GM12864 (cell line): ENCODE data around the gene SP140L.
"Not testable (repeated sequence)": the region's sequence is repeated elsewhere in the genome, so short reads cannot be mapped to it uniquely, and the experiment has no call there.

Source experiments
- DNase-seq: peaks from one replicate; pipeline ENCODE4 v3.0.0-alpha.2; 2011; ENCODE audit warnings: low read depth
- H3K4me3 ChIP-seq: 2 replicates; pipeline ENCODE4 v1.5.1; 2011; ENCODE audit warnings: mild to moderate bottlenecking, low read depth, low read length, control low read depth
- TF ChIP-seq, protein P1 (sequence below): IDR thresholded peaks from 2 replicates; pipeline ENCODE4 v1.5.1; 2011; ENCODE audit warnings: low read depth, mild to moderate bottlenecking, moderate library complexity, low read length, control low read depth, inconsistent platforms; ENCODE audit errors: missing control alignments

Gene SP140L

DNA sequence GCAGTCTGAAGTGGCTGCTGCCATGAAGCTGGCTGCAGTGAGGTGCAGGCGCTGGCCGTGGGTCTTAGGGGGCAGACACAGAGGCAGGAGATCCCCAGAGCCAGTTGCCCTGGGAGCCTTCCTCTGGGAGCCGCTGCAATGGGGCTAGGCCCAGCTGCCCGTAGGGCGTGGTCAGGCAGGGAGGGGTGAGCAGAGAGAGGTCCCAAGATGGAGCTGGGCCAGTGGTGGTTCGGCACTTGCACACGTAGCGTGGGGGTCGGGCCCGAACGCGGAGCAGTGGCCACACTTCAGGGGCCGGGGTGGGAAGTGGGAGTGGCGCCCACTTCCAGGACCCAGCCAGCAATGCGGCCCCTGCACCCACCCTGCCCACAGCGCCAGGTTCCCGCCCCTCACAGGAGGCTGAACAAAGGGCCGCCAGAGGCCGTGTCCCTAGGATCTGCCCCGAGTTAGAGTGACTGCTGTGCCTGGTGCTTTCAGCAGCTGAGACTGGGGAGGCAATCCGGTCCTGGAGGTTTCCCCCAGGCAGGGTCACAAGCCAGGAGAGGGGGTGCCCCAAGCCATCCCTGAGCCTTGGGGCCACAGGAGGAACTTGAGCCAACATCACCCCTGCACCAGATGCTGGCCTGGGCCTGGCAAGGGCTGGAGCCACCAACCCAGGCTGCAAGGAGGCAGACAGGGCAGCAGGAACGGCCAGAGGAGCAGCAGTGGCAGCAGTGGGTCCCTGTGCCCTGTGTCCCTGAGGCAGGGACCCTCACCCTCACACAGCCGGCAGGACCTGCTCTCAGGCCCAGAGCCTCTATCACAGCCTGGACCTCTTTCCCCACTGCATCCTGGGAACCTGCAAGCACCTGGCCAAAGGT is 21.3 kb upstream of the SP140L start:
- TF ChIP-seq, protein P1, sequence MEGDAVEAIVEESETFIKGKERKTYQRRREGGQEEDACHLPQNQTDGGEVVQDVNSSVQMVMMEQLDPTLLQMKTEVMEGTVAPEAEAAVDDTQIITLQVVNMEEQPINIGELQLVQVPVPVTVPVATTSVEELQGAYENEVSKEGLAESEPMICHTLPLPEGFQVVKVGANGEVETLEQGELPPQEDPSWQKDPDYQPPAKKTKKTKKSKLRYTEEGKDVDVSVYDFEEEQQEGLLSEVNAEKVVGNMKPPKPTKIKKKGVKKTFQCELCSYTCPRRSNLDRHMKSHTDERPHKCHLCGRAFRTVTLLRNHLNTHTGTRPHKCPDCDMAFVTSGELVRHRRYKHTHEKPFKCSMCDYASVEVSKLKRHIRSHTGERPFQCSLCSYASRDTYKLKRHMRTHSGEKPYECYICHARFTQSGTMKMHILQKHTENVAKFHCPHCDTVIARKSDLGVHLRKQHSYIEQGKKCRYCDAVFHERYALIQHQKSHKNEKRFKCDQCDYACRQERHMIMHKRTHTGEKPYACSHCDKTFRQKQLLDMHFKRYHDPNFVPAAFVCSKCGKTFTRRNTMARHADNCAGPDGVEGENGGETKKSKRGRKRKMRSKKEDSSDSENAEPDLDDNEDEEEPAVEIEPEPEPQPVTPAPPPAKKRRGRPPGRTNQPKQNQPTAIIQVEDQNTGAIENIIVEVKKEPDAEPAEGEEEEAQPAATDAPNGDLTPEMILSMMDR = no peak
- H3K4me3 ChIP-seq = no peak overlapping the region
- no peak for DNase-seq

DNA sequence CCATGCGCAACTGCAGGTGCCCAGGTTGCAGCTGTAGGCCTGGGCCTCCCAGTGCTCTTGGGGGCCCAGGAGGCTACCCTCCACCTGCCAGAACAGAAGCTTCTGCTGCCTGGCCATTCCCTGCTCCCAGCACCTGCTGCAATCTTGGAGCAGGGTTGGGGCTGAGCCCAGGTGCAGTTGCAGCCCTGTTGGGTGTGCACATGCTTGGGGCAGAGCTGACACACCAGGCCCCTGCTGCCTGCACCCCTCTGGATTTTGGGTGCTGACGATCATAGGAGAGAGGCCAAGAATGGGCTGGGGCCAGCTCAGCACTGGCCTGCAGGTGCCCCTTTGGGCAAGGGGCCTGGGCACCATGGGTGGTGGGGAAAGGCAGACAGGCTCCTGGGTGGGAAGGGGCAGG is 20.5 kb upstream of the SP140L start:
- no peak for DNase-seq
- TF ChIP-seq, protein P1 = no peak
- H3K4me3 ChIP-seq = no peak overlapping the region

DNA sequence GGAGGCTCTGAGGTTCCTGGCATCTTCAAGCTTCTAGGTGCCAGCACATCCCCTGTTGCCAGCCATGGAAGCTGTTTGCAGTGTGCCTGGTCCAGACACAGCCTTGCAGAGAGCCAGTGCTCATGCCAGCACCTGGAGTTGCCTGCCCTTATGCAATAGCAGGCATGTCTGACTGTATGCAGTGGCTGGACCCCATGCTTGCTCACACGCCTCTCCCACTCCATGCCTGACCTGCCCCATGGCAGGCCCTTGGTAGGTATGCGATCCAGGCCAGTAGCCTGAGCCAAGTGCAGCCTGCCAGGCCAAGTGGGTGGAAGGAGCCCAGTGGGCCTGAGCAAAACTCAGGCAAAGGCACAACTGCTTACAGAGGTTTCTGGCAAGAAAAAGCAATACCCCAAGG is 19.5 kb upstream of the SP140L start:
- H3K4me3 ChIP-seq = no peak overlapping the region
- DNase-seq = no peak
- TF ChIP-seq, protein P1 = no peak

DNA sequence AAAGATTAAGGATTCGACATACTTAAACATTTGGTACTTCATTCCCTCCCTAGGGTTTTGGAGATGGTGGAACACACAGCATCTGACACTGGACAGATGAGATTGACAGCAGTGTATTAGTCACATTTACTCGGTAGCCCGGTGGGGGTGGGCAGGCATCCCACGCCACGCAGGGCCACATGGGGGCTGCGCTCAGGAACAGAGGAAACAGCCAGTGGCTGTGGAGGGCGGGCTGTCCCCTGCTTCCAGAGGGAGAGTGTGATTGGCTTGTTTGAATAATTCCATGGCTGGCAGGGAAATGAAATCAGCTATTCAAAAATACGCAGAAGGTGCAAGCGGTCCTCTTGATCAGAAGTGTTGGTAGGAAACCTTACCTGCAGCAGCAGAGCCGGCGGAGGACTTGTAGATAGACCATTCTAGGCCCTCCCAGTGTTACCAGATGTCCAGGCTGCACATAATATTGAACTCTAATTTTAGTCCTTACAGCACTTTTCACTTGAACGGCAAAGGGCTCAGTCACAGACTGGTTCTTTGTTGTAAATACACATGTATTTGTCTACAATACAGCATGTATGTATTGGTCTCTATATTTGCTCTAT is 18.5 kb upstream of the SP140L start:
- no peak for DNase-seq
- TF ChIP-seq, protein P1 = no peak

DNA sequence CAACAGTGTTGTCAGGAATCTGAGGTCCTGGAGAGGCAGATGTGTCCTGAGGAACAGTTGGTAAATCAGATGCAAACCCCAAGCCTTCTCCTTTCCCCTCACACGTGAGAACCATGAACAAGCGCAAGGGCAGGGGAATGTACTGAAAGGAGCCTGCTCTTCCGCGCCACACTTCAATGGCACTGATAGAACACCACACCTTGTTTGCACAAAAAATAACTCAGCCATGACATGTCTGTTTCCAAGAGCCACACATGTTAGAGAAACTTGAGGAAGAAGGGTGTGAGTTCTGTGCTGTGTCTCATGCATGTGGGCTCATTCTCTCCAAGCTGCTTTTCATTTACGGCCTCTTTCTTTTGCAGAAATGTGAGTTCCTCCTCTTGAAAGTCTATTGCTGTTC is 16.2 kb upstream of the SP140L start:
- H3K4me3 ChIP-seq, DNase-seq: not testable (repeated sequence)

More for the DNA sequence above, 18.5 kb upstream of the SP140L start:
- no peak overlapping the region for H3K4me3 ChIP-seq

DNA sequence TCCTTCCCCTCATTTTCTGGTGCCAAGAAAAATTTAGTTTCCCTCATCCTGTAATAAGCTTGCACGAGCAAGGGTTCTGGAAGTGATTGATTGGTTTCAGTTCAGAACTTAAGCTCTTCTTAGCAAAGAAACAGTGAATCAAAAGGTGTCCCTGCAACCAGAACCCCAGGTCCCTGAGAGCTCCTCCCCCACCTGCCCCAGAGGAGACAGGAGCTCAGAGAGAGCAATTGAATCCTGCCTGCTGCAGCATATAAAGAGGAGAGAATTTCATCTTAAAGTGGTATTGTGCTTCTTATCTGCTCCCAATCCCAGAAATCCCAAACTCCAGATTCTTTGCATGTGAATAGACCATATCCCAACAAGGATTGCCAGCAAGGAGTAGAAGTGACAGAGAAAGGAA is 15.4 kb upstream of the SP140L start:
- DNase-seq, H3K4me3 ChIP-seq: not testable (repeated sequence)

DNA sequence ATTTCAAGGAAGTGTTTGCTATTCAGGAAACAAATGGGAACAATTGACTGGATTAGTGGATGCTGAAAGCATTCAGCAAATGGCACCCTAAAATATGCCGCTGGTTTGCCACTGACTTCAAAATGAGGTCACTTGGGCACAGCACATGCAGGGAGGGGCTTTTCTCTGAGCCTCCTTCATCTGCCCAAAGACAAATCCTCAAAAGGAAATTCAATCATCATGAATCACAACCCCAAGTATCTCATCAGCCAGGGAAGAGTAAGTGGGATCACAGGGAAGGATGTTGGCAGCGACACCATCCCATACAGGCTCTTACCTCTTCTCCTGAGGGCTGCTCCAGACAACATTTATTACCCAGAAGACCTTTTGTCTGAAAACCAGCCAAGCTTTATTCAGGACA is 14.4 kb upstream of the SP140L start:
- TF ChIP-seq, protein P1 = no peak
- DNase-seq = no peak
- H3K4me3 ChIP-seq = no peak overlapping the region

DNA sequence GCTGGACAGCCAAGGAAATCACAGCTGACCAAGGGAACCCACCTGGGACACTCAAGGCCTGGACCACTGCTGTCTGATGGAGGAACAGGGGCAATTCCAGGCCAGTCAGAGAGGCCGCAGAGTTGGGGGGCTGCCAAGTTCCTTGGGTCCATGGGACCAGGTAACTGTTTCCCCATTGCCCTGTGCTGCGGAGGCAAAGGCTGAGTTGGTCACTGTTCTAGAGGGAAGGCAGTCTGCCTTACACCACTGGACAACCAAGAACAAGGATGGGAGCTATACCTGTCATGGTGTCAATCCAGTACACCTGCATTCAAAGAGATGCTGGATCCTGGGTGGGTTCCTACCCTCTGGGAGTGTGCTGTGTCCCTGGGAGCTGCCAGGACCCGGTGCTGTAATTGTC is 9.6 kb upstream of the SP140L start:
- no peak overlapping the region for H3K4me3 ChIP-seq
- no peak for DNase-seq
- TF ChIP-seq, protein P1 = no peak
